GM12891 (cell line): ENCODE results near the gene CACNG7.

ENCODE experiments used
- DNase-seq: peaks from one replicate; pipeline ENCODE4 v3.0.0; 2011; ENCODE audit warnings: low spot score; ENCODE audit not compliant: insufficient read length
- FAIRE-seq: peaks from 2 replicates; lab custom pipeline; 2011; peaks lifted over from hg19 to GRCh38; lab: Jason Lieb, UNC
- PAX5 ChIP-seq: IDR thresholded peaks from 2 replicates; pipeline ENCODE4 v1.6.1; 2011; ENCODE audit warnings: low read length, moderate library complexity, mild to moderate bottlenecking; ENCODE audit not compliant: insufficient read depth, severe bottlenecking
- POLR2A ChIP-seq: IDR thresholded peaks from 2 replicates; pipeline ENCODE4 v1.6.1; 2011; ENCODE audit warnings: low read depth, low read length, control low read depth
- POLR2AphosphoS5 ChIP-seq: IDR thresholded peaks from 2 replicates; pipeline ENCODE4 v1.6.1; 2011; ENCODE audit warnings: low read depth, low read length, control low read depth
- POU2F2 ChIP-seq: IDR thresholded peaks from 2 replicates; pipeline ENCODE4 v1.6.1; 2011; ENCODE audit warnings: low read depth, mild to moderate bottlenecking, control low read depth, low read length, moderate library complexity
- SPI1 ChIP-seq: IDR thresholded peaks from 2 replicates; pipeline ENCODE4 v1.6.1; 2011; ENCODE audit warnings: low read depth, low read length, control low read depth
- TAF1 ChIP-seq: IDR thresholded peaks from 2 replicates; pipeline ENCODE4 v1.6.1; 2011; ENCODE audit warnings: low read depth, low read length, control low read depth

The CACNG7 gene

DNA sequence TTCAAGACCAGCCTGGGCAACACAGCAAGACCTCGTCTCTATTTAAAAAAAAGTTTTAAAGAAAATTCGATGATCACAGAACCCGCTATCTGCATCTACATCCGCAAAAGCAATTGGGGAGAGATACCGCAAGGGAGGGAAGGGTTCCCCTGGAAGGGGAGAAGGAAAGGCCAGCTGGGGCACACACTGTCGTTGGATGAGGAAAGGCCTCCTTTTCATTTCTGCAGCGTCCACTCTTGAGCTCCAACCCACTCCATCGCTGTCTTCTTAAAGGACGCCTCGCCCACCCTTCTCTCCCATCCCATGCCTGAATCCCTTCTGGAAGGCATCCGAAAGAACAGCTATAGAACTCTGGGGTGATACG is 30.3 kb upstream of the CACNG7 start:
- FAIRE-seq: no peak
- DNase-seq: no peak
- TF ChIP-seq POLR2AphosphoS5: no peak
- no peak for TF ChIP-seq SPI1
- no peak for TF ChIP-seq POLR2A
- TF ChIP-seq TAF1: no peak
- no peak for TF ChIP-seq POU2F2
- no peak for TF ChIP-seq PAX5

DNA sequence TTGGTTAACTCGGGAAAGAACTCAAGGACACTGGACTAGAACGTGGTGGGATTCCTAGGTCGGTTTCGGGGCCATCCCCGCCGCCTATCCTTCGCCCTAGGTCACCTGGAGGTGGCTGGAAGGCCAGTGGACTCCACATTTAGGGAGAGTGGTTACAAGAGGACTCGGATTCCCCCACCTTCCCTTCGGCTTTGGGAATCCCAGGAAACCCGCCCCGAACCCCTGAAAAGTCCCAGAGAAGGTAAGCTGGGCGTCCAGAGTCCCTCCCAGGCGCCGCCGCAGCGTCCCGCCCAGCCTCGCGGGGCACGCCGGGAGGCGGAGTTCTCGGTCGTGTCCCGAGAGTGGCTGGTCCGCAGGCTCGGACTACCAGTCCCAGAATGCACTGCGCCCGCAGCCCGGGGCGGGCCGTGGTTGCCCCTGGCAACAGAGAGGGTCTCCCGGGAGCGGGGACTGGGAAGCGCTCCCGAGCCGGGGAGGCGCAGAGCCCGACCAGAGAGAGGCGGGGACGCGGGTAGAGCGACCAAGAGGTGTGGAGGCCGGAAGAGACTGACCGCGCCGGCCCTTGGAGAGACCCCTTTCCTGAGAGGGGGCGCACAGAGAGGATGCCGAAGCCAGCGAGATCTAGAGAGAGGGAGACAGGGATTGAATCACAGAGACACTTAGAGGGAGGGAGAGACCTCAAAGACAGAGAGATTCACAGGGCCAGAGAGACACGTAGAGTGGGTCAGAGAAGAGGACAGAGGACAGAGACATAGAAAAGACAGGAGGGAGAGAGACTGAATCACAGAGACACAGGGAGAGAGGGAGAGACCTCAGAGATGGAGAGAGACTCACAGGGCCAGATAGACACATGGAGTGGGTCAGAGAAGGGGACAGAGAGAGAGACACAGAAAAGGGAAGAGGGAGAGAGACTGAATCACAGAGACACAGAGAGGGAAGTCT is 29.7 kb upstream of the CACNG7 start:
- FAIRE-seq (no peak), DNase-seq (no peak)
- no peak for TF ChIP-seq POLR2AphosphoS5
- no peak for TF ChIP-seq TAF1
- no peak for TF ChIP-seq PAX5
- no peak for TF ChIP-seq SPI1
- no peak for TF ChIP-seq POLR2A
- no peak for TF ChIP-seq POU2F2

DNA sequence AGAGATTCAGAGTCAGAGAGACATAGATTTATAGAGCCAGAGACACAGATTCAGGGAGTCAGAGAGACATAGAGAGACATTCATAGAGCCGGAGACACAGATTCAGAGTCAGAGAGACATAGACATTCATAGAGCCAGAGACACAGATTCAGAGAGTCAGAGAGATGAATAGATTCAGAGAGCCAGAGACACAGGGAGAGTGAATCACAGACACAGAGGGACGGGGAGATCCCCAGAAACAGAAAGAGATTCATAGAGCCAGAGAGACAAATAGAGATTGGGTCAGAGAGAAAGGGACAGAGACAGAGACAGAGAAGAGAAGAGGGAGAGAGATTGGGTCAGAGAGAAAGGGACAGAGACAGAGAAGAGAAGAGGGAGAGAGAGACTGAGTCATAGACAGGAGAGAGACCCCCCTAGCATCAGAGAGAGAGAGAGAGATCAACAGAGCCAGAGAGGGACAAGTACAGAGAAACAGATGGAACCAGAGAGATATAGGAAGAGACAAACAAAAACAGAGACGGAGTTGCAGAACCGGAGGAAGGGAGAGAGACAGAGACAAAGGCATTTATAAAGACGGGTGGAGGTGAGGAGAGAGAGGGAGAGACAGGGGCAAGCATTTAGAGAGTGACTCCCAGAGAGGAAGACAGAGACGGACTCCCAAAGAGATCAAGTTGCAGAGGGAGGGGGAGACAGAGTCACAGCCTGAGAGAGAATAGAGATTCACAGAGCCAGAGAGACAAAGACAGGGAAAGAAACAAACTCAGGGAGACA is 28.2 kb upstream of the CACNG7 start:
- no peak for FAIRE-seq
- TF ChIP-seq SPI1: no peak
- TF ChIP-seq TAF1: no peak
- TF ChIP-seq POLR2A: no peak
- TF ChIP-seq POLR2AphosphoS5: no peak
- no peak for TF ChIP-seq PAX5
- TF ChIP-seq POU2F2: no peak

DNA sequence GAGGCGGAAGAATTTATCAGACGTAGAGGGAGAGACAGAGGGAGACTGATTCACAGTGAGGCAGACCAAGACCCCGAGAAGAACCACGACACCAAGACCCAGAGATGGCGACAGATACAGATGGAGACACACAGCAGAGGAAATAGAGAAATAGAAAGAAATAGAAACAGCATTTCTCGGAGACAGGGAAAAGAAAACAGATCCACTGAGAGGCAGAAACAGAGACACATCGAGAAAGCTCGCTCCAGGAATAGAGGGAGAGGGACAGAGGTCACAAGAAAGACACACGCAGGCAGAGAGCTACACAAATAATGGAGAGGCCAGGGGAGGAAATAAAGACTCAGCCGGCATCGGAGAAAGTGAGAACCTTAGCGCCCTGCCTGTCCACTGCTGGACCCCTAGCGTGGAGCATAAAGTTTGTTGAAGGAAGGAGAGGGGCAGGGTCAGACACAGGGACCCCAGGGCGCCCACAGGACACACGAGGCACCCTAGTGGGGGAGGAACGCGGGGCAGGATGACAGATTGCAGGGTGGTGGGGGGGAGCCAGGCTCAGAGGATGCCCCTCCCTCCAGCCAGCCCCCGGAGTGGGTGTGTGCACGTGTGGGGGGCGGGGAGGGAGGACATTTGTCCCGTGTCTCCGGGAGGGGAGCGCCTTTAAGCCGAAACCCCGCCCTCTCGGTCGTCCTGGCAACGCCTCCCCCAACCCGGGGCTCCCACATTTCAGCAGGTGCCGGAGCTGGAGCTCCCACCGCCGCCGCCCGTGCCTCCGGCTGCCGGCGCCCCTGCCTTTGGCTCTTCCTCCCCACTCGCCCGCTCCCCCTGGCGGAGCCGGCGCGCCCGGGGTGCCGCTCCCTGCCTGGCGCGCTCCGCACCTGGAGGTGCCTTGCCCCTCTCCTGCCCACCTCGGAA is 27.3 kb upstream of the CACNG7 start, which contains the start of gene PRKCG:
Gene PRKCG, plus strand, starts transcription at position 716 of the 909 bp plus-strand sequence. CDS start 298 bp downstream, outside the sequence.
- FAIRE-seq (no peak), DNase-seq (no peak)

More for the DNA sequence above, 28.2 kb upstream of the CACNG7 start:
- DNase-seq: no peak

GRCh38 chr19:53882391-53883050 is 26.6 kb upstream of the CACNG7 start:
- no peak for TF ChIP-seq PAX5
- no peak for TF ChIP-seq SPI1
- TF ChIP-seq TAF1: no peak
- no peak for TF ChIP-seq POLR2A
- TF ChIP-seq POLR2AphosphoS5: no peak
- no peak for TF ChIP-seq POU2F2
- no peak for DNase-seq
- no peak for FAIRE-seq

More for the DNA sequence above, 27.3 kb upstream of the CACNG7 start, which contains the start of gene PRKCG:
- no peak for TF ChIP-seq PAX5
- TF ChIP-seq POU2F2: no peak
- TF ChIP-seq POLR2A: no peak
- no peak for TF ChIP-seq SPI1

DNA sequence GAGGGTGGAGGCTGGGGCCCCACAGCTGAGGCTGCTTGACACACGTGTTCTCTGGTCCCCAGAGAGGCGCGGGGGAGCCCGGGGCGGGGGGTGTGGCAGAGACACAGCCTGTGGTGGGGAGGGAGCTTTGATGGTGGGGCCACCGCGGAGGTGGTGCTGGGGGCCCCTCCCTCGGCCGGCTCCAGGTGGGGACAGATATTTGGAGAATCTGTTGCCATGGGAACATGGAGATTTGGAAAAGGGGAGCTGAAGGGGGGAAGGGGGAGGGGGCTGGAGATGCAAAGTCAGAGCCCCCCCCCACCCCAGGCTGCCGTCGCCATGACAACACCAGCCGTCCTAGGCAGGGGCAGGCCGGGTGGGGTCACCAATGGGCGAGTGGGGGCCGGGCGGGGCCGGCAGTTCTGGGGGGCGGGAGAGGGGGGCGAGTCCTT is 25.8 kb upstream of the CACNG7 start:
- no peak for TF ChIP-seq SPI1
- FAIRE-seq (no peak), DNase-seq (no peak)

GRCh38 chr19:53883741-53884140 is 25.3 kb upstream of the CACNG7 start:
- FAIRE-seq (no peak), DNase-seq (no peak)
- TF ChIP-seq POLR2A: no peak
- no peak for TF ChIP-seq PAX5
- TF ChIP-seq TAF1: no peak
- no peak for TF ChIP-seq POU2F2
- TF ChIP-seq SPI1: no peak
- TF ChIP-seq POLR2AphosphoS5: no peak

- no peak for DNase-seq
- TF ChIP-seq PAX5 (no peak), POLR2AphosphoS5 (no peak), TAF1 (no peak), POLR2A (no peak), SPI1 (no peak), POU2F2 (no peak)
- FAIRE-seq: no peak
These were observed 24.8 kb upstream of the CACNG7 start for GRCh38 chr19:53884256-53884655.

- no peak for FAIRE-seq
- TF ChIP-seq TAF1 (no peak), POU2F2 (no peak), POLR2A (no peak), POLR2AphosphoS5 (no peak)
- no peak for DNase-seq
These were observed 24.0 kb upstream of the CACNG7 start for GRCh38 chr19:53885036-53885435.
